Measurements from ENCODE around the gene MBTPS1. TPM values are rescaled to one million over a fixed set of nuclear protein-coding genes. Genes with fewer than 3 reads are reported as not detected.

The MBTPS1 gene
- total RNA-seq, 1 experiment from 2014 or later: 46.9 TPM

DNA sequence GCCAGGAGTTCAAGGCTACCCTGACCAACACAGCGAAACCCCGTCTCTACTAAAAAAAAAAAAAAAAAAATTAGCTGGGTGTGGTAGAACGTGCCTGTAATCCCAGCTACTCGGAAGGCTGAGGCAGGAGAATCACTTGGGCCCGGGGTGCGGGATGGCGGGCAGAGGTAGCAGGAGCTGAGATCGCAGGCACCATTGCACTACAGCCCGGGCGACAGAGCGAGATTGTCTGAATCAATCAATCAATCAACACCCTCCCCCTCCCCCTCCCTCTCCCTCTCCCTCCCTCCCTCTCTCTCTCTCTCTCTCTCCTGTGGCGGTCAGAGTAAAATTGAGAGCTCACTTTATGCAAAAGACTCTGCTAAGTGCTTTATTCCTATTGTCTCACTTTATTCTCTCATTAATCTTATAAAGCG is 27.1 kb upstream of the MBTPS1 start:
- peaks cover 24% of the 10 kb centered on the region for H3K4me1 Mint-ChIP-seq
- DNase-seq (ENCODE audit: low spot score) (no peak), ATAC-seq (no peak)
- POLR2A ChIA-PET: interaction anchor here (1.0 kb wide), 1 partner anchor 27 kb away, joined by 3 read pairs; the partner anchor contains the start of gene MBTPS1
- peak overlapping the region; percentile 98 for H3K4me3 Mint-ChIP-seq
- H3K27me3 Mint-ChIP-seq (ENCODE audit: low read depth): peaks cover 13% of the 10 kb centered on the region
- CTCF ChIA-PET: interaction anchor here (0.6 to 3.0 kb wide), 7 partner anchors 17 to 164 kb away, joined by 3 to 19 read pairs (median 4); partner anchors contain the start of genes MBTPS1 and TAF1C
- TF ChIP-seq NFATC4 (CRISPR knock-in tag; IDR thresholded peaks at IDR 0.05) (no peak), NFE2L1 (CRISPR knock-in tag; IDR thresholded peaks at IDR 0.05) (no peak), SP1 (CRISPR knock-in tag; conservative IDR thresholded peaks at IDR 0.05) (no peak), FOXP1 (CRISPR knock-in tag; IDR thresholded peaks at IDR 0.05; ENCODE audit: borderline replicate concordance) (no peak), ETV6 (CRISPR knock-in tag; IDR thresholded peaks at IDR 0.05) (no peak), TEAD1 (CRISPR knock-in tag; IDR thresholded peaks at IDR 0.05) (no peak), FOXK1 (CRISPR knock-in tag; IDR thresholded peaks at IDR 0.05) (no peak), SOX15 (CRISPR knock-in tag; IDR thresholded peaks at IDR 0.05) (no peak)
- TF ChIP-seq, protein P1, sequence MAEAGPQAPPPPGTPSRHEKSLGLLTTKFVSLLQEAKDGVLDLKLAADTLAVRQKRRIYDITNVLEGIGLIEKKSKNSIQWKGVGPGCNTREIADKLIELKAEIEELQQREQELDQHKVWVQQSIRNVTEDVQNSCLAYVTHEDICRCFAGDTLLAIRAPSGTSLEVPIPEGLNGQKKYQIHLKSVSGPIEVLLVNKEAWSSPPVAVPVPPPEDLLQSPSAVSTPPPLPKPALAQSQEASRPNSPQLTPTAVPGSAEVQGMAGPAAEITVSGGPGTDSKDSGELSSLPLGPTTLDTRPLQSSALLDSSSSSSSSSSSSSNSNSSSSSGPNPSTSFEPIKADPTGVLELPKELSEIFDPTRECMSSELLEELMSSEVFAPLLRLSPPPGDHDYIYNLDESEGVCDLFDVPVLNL (CRISPR knock-in tag; IDR thresholded peaks at IDR 0.05; ENCODE audit: borderline replicate concordance, low read depth): no peak
- H3K36me3 Mint-ChIP-seq: 0 out of 2 replicates have a peak, but pooled peaks cover 6% of the 10 kb centered on the region
- peak overlapping the region; percentile 92 for H3K27ac Mint-ChIP-seq
- H3K9me3 Mint-ChIP-seq: 0 out of 2 replicates have a peak, but pooled peaks cover 6% of the 10 kb centered on the region

DNA sequence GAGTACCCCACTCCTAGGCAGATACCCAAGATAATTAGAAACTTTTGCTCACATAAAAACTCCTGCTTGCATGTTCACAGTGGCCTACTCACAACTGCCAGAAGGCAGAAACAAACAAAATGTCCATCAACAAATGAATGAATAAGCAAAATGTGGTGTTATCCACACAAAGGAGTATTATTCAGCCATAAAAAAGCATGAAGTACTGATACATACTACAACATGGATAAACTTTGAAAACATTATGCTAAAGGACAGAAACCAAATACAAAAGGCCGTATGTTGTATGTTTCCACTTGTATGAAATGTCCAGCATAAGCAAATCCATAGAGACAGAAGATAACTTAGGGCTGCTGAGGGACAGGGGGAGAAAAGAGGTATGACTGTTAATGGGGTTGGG is 26.3 kb upstream of the MBTPS1 start:
- CTCF ChIA-PET: interaction anchor here (3.0 kb wide), 1 partner anchor 26 kb away, joined by 19 read pairs; the partner anchor contains the start of gene MBTPS1
- POLR2A ChIA-PET: interaction anchor here (1.0 kb wide), 1 partner anchor 26 kb away, joined by 3 read pairs; the partner anchor contains the start of gene MBTPS1
- peak overlapping the region; percentile 98 for H3K4me3 Mint-ChIP-seq
- H3K27me3 Mint-ChIP-seq (ENCODE audit: low read depth): peaks cover 13% of the 10 kb centered on the region
- ATAC-seq: no peak
- 0 out of 2 replicates have a peak, but pooled peaks cover 6% of the 10 kb centered on the region for H3K9me3 Mint-ChIP-seq
- peaks cover 30% of the 10 kb centered on the region for H3K4me1 Mint-ChIP-seq
- no peak for DNase-seq (ENCODE audit: low spot score)
- 0 out of 2 replicates have a peak, but pooled peaks cover 6% of the 10 kb centered on the region for H3K36me3 Mint-ChIP-seq
- H3K27ac Mint-ChIP-seq: no peak overlapping the region; the same call in 1 of the 2 replicates
- TF ChIP-seq, protein P2, sequence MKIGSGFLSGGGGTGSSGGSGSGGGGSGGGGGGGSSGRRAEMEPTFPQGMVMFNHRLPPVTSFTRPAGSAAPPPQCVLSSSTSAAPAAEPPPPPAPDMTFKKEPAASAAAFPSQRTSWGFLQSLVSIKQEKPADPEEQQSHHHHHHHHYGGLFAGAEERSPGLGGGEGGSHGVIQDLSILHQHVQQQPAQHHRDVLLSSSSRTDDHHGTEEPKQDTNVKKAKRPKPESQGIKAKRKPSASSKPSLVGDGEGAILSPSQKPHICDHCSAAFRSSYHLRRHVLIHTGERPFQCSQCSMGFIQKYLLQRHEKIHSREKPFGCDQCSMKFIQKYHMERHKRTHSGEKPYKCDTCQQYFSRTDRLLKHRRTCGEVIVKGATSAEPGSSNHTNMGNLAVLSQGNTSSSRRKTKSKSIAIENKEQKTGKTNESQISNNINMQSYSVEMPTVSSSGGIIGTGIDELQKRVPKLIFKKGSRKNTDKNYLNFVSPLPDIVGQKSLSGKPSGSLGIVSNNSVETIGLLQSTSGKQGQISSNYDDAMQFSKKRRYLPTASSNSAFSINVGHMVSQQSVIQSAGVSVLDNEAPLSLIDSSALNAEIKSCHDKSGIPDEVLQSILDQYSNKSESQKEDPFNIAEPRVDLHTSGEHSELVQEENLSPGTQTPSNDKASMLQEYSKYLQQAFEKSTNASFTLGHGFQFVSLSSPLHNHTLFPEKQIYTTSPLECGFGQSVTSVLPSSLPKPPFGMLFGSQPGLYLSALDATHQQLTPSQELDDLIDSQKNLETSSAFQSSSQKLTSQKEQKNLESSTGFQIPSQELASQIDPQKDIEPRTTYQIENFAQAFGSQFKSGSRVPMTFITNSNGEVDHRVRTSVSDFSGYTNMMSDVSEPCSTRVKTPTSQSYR (CRISPR knock-in tag; IDR thresholded peaks at IDR 0.05): no peak
- TF ChIP-seq, protein P3, sequence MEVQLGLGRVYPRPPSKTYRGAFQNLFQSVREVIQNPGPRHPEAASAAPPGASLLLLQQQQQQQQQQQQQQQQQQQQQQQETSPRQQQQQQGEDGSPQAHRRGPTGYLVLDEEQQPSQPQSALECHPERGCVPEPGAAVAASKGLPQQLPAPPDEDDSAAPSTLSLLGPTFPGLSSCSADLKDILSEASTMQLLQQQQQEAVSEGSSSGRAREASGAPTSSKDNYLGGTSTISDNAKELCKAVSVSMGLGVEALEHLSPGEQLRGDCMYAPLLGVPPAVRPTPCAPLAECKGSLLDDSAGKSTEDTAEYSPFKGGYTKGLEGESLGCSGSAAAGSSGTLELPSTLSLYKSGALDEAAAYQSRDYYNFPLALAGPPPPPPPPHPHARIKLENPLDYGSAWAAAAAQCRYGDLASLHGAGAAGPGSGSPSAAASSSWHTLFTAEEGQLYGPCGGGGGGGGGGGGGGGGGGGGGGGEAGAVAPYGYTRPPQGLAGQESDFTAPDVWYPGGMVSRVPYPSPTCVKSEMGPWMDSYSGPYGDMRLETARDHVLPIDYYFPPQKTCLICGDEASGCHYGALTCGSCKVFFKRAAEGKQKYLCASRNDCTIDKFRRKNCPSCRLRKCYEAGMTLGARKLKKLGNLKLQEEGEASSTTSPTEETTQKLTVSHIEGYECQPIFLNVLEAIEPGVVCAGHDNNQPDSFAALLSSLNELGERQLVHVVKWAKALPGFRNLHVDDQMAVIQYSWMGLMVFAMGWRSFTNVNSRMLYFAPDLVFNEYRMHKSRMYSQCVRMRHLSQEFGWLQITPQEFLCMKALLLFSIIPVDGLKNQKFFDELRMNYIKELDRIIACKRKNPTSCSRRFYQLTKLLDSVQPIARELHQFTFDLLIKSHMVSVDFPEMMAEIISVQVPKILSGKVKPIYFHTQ (CRISPR knock-in tag; IDR thresholded peaks at IDR 0.05): no peak
- TF ChIP-seq CBFB (CRISPR knock-in tag; IDR thresholded peaks at IDR 0.05; ENCODE audit: low read depth) (no peak), FOXP1 (CRISPR knock-in tag; IDR thresholded peaks at IDR 0.05; ENCODE audit: borderline replicate concordance) (no peak), IRF2 (CRISPR knock-in tag; IDR thresholded peaks at IDR 0.05; ENCODE audit: borderline replicate concordance, low read depth) (no peak), CREM (CRISPR knock-in tag; IDR thresholded peaks at IDR 0.05) (no peak), ZNF416 (CRISPR knock-in tag; IDR thresholded peaks at IDR 0.05) (no peak), CREB1 (CRISPR knock-in tag; IDR thresholded peaks at IDR 0.05) (no peak)
- TF ChIP-seq, protein P4, sequence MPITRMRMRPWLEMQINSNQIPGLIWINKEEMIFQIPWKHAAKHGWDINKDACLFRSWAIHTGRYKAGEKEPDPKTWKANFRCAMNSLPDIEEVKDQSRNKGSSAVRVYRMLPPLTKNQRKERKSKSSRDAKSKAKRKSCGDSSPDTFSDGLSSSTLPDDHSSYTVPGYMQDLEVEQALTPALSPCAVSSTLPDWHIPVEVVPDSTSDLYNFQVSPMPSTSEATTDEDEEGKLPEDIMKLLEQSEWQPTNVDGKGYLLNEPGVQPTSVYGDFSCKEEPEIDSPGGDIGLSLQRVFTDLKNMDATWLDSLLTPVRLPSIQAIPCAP (CRISPR knock-in tag; IDR thresholded peaks at IDR 0.05): no peak
- TF ChIP-seq, protein P5, sequence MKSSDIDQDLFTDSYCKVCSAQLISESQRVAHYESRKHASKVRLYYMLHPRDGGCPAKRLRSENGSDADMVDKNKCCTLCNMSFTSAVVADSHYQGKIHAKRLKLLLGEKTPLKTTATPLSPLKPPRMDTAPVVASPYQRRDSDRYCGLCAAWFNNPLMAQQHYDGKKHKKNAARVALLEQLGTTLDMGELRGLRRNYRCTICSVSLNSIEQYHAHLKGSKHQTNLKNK (CRISPR knock-in tag; IDR thresholded peaks at IDR 0.05): no peak
- TF ChIP-seq, protein P6, sequence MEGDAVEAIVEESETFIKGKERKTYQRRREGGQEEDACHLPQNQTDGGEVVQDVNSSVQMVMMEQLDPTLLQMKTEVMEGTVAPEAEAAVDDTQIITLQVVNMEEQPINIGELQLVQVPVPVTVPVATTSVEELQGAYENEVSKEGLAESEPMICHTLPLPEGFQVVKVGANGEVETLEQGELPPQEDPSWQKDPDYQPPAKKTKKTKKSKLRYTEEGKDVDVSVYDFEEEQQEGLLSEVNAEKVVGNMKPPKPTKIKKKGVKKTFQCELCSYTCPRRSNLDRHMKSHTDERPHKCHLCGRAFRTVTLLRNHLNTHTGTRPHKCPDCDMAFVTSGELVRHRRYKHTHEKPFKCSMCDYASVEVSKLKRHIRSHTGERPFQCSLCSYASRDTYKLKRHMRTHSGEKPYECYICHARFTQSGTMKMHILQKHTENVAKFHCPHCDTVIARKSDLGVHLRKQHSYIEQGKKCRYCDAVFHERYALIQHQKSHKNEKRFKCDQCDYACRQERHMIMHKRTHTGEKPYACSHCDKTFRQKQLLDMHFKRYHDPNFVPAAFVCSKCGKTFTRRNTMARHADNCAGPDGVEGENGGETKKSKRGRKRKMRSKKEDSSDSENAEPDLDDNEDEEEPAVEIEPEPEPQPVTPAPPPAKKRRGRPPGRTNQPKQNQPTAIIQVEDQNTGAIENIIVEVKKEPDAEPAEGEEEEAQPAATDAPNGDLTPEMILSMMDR (IDR thresholded peaks at IDR 0.05): no peak
- TF ChIP-seq, protein P7, sequence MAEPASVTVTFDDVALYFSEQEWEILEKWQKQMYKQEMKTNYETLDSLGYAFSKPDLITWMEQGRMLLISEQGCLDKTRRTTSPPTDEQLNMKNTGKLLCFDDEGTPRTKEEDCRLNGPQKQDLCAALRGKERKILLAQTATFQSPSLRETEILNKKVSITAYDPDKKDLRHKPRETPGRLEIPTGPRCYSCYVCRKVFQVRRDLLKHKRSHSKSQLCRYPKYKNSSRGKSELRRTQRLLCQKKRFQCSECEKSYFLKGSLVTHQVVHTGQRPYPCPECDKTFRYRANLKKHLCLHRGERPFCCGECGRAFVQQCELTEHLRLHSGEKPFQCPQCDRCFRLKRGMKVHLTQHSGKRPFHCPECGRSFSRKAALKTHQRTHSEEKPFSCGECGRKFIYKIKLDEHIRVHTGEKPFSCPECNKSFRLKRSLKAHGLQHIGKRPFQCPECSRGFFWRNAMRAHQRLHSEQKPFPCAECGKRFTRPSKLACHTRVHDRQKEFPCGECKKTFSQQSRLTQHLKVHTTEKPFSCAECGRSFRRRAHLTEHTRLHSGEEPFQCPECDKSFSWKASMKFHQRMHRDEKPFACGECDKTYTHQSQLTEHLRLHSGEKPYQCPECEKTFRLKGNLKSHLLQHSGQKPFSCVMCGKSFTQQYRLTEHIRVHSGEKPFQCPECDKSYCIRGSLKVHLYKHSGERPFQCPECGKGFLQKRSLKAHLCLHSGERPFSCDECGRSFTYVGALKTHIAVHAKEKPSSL (CRISPR knock-in tag; conservative IDR thresholded peaks at IDR 0.05): no peak
- TF ChIP-seq, protein P8, sequence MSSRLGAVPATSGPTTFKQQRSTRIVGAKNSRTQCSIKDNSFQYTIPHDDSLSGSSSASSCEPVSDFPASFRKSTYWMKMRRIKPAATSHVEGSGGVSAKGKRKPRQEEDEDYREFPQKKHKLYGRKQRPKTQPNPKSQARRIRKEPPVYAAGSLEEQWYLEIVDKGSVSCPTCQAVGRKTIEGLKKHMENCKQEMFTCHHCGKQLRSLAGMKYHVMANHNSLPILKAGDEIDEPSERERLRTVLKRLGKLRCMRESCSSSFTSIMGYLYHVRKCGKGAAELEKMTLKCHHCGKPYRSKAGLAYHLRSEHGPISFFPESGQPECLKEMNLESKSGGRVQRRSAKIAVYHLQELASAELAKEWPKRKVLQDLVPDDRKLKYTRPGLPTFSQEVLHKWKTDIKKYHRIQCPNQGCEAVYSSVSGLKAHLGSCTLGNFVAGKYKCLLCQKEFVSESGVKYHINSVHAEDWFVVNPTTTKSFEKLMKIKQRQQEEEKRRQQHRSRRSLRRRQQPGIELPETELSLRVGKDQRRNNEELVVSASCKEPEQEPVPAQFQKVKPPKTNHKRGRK (CRISPR knock-in tag; IDR thresholded peaks at IDR 0.05; ENCODE audit: borderline replicate concordance): no peak
